Measurements from ENCODE around the gene NRG2.

The NRG2 gene

GRCh38 chr5:140042643-140043507, at the start of gene NRG2:
TSS of gene NRG2 (minus strand) at chr5:140043299.
- no peaks in the 10 kb centered on the region for H3K36me3 ChIP-seq (ENCODE audit: control insufficient read depth in 5 of 5, insufficient read depth in 5 of 5, low read length in 5 of 5)
- H3K9ac ChIP-seq (ENCODE audit: low read length in 5 of 5) = peak within 1 kb of the TSS in 3 of 5 donors; percentile 53 to 72 (median 63)
- peak within 1 kb of the TSS; percentile 68 to 77 (median 72) for H3K4me3 ChIP-seq (ENCODE audit: low read depth in 1 of 5, low read length in 5 of 5)
- no peaks in the 10 kb centered on the region for H3K27me3 ChIP-seq (ENCODE audit: control insufficient read depth in 5 of 5, insufficient read depth in 4 of 5, low read length in 5 of 5)
- peak within 1 kb of the TSS; percentile 41 for H3K27ac ChIP-seq (ENCODE audit: low read depth, low read length)
- H3K9me3 ChIP-seq (ENCODE audit: control insufficient read depth in 5 of 5, low read length in 5 of 5) = no peaks in the 10 kb centered on the region
- H3K4me1 ChIP-seq (ENCODE audit: control insufficient read depth in 5 of 5, insufficient read depth in 5 of 5, low read length in 5 of 5) = peaks cover 0 to 56% (median 53%) of the 10 kb centered on the region in 5 donors

GRCh38 chr5:140090251-140090650, 47.2 kb upstream of the NRG2 start:
- Histone ChIP-seq H3K9ac (ENCODE audit: low read length in 5 of 5) (no peak overlapping the region), H3K9me3 (ENCODE audit: control insufficient read depth in 5 of 5, low read length in 5 of 5) (peaks cover 4 to 19% (median 14%) of the 10 kb centered on the region in 5 donors), H3K4me1 (ENCODE audit: control insufficient read depth in 5 of 5, insufficient read depth in 5 of 5, low read length in 5 of 5) (no peaks in the 10 kb centered on the region), H3K36me3 (ENCODE audit: control insufficient read depth in 5 of 5, insufficient read depth in 5 of 5, low read length in 5 of 5) (no peaks in the 10 kb centered on the region), H3K27me3 (ENCODE audit: control insufficient read depth in 5 of 5, insufficient read depth in 4 of 5, low read length in 5 of 5) (peaks cover 0 to 4% (median 0%) of the 10 kb centered on the region in 5 donors), H3K27ac (ENCODE audit: low read depth, low read length) (no peak overlapping the region), H3K4me3 (ENCODE audit: low read depth in 1 of 5, low read length in 5 of 5) (no peak overlapping the region)

- Histone ChIP-seq H3K9me3 (ENCODE audit: control insufficient read depth in 5 of 5, low read length in 5 of 5) (peaks cover 0 to 3% (median 0%) of the 10 kb centered on the region in 5 donors), H3K27me3 (ENCODE audit: control insufficient read depth in 5 of 5, insufficient read depth in 4 of 5, low read length in 5 of 5) (no peaks in the 10 kb centered on the region), H3K4me1 (ENCODE audit: control insufficient read depth in 5 of 5, insufficient read depth in 5 of 5, low read length in 5 of 5) (no peaks in the 10 kb centered on the region), H3K27ac (ENCODE audit: low read depth, low read length) (no peak overlapping the region), H3K4me3 (ENCODE audit: low read depth in 1 of 5, low read length in 5 of 5) (no peak overlapping the region), H3K9ac (ENCODE audit: low read length in 5 of 5) (no peak overlapping the region), H3K36me3 (ENCODE audit: control insufficient read depth in 5 of 5, insufficient read depth in 5 of 5, low read length in 5 of 5) (no peaks in the 10 kb centered on the region)
These were observed 41.4 kb upstream of the NRG2 start for GRCh38 chr5:140084541-140084940.

- Histone ChIP-seq H3K4me1 (ENCODE audit: control insufficient read depth in 5 of 5, insufficient read depth in 5 of 5, low read length in 5 of 5) (no peaks in the 10 kb centered on the region), H3K27ac (ENCODE audit: low read depth, low read length) (no peak overlapping the region)
These were observed 40.6 kb upstream of the NRG2 start for GRCh38 chr5:140083650-140084049.

GRCh38 chr5:140083120-140083519, 40.0 kb upstream of the NRG2 start:
- H3K36me3 ChIP-seq (ENCODE audit: control insufficient read depth in 5 of 5, insufficient read depth in 5 of 5, low read length in 5 of 5) = no peaks in the 10 kb centered on the region
- no peaks in the 10 kb centered on the region for H3K9me3 ChIP-seq (ENCODE audit: control insufficient read depth in 5 of 5, low read length in 5 of 5)

More at GRCh38 chr5:140083650-140084049, 40.6 kb upstream of the NRG2 start:
- H3K36me3 ChIP-seq (ENCODE audit: control insufficient read depth in 5 of 5, insufficient read depth in 5 of 5, low read length in 5 of 5) = no peaks in the 10 kb centered on the region
- no peaks in the 10 kb centered on the region for H3K9me3 ChIP-seq (ENCODE audit: control insufficient read depth in 5 of 5, low read length in 5 of 5)
- no peak overlapping the region for H3K4me3 ChIP-seq (ENCODE audit: low read depth in 1 of 5, low read length in 5 of 5)
- H3K27me3 ChIP-seq (ENCODE audit: control insufficient read depth in 5 of 5, insufficient read depth in 4 of 5, low read length in 5 of 5) = no peaks in the 10 kb centered on the region
- no peak overlapping the region for H3K9ac ChIP-seq (ENCODE audit: low read length in 5 of 5)

GRCh38 chr5:140076788-140077187, 33.7 kb upstream of the NRG2 start:
- Histone ChIP-seq H3K4me1 (ENCODE audit: control insufficient read depth in 5 of 5, insufficient read depth in 5 of 5, low read length in 5 of 5) (peaks cover 0 to 3% (median 0%) of the 10 kb centered on the region in 5 donors), H3K36me3 (ENCODE audit: control insufficient read depth in 5 of 5, insufficient read depth in 5 of 5, low read length in 5 of 5) (no peaks in the 10 kb centered on the region), H3K4me3 (ENCODE audit: low read depth in 1 of 5, low read length in 5 of 5) (no peak overlapping the region), H3K9ac (ENCODE audit: low read length in 5 of 5) (no peak overlapping the region), H3K27me3 (ENCODE audit: control insufficient read depth in 5 of 5, insufficient read depth in 4 of 5, low read length in 5 of 5) (no peaks in the 10 kb centered on the region), H3K27ac (ENCODE audit: low read depth, low read length) (no peak overlapping the region), H3K9me3 (ENCODE audit: control insufficient read depth in 5 of 5, low read length in 5 of 5) (no peaks in the 10 kb centered on the region)

More at GRCh38 chr5:140083120-140083519, 40.0 kb upstream of the NRG2 start:
- H3K4me3 ChIP-seq (ENCODE audit: low read depth in 1 of 5, low read length in 5 of 5) = no peak overlapping the region
- no peaks in the 10 kb centered on the region for H3K27me3 ChIP-seq (ENCODE audit: control insufficient read depth in 5 of 5, insufficient read depth in 4 of 5, low read length in 5 of 5)
- H3K27ac ChIP-seq (ENCODE audit: low read depth, low read length) = no peak overlapping the region
- no peaks in the 10 kb centered on the region for H3K4me1 ChIP-seq (ENCODE audit: control insufficient read depth in 5 of 5, insufficient read depth in 5 of 5, low read length in 5 of 5)
- H3K9ac ChIP-seq (ENCODE audit: low read length in 5 of 5) = no peak overlapping the region

- no peak overlapping the region for H3K4me3 ChIP-seq (ENCODE audit: low read depth in 1 of 5, low read length in 5 of 5)
- no peak overlapping the region for H3K27ac ChIP-seq (ENCODE audit: low read depth, low read length)
- no peaks in the 10 kb centered on the region for H3K9me3 ChIP-seq (ENCODE audit: control insufficient read depth in 5 of 5, low read length in 5 of 5)
- H3K27me3 ChIP-seq (ENCODE audit: control insufficient read depth in 5 of 5, insufficient read depth in 4 of 5, low read length in 5 of 5) = no peaks in the 10 kb centered on the region
- peaks cover 0 to 3% (median 0%) of the 10 kb centered on the region in 5 donors for H3K4me1 ChIP-seq (ENCODE audit: control insufficient read depth in 5 of 5, insufficient read depth in 5 of 5, low read length in 5 of 5)
- H3K9ac ChIP-seq (ENCODE audit: low read length in 5 of 5) = no peak overlapping the region
- no peaks in the 10 kb centered on the region for H3K36me3 ChIP-seq (ENCODE audit: control insufficient read depth in 5 of 5, insufficient read depth in 5 of 5, low read length in 5 of 5)
These were observed 33.0 kb upstream of the NRG2 start for GRCh38 chr5:140076142-140076541.

GRCh38 chr5:140075371-140075770, 32.3 kb upstream of the NRG2 start:
- H3K27me3 ChIP-seq (ENCODE audit: control insufficient read depth in 5 of 5, insufficient read depth in 4 of 5, low read length in 5 of 5) = no peaks in the 10 kb centered on the region

GRCh38 chr5:140073296-140073695, 30.2 kb upstream of the NRG2 start:
- H3K9ac ChIP-seq (ENCODE audit: low read length in 5 of 5) = no peak overlapping the region
- H3K27ac ChIP-seq (ENCODE audit: low read depth, low read length) = no peak overlapping the region
- no peaks in the 10 kb centered on the region for H3K36me3 ChIP-seq (ENCODE audit: control insufficient read depth in 5 of 5, insufficient read depth in 5 of 5, low read length in 5 of 5)
- H3K27me3 ChIP-seq (ENCODE audit: control insufficient read depth in 5 of 5, insufficient read depth in 4 of 5, low read length in 5 of 5) = no peaks in the 10 kb centered on the region
- peaks cover 0 to 3% (median 0%) of the 10 kb centered on the region in 5 donors for H3K4me1 ChIP-seq (ENCODE audit: control insufficient read depth in 5 of 5, insufficient read depth in 5 of 5, low read length in 5 of 5)
- no peak overlapping the region for H3K4me3 ChIP-seq (ENCODE audit: low read depth in 1 of 5, low read length in 5 of 5)
- H3K9me3 ChIP-seq (ENCODE audit: control insufficient read depth in 5 of 5, low read length in 5 of 5) = no peaks in the 10 kb centered on the region

More at GRCh38 chr5:140075371-140075770, 32.3 kb upstream of the NRG2 start:
- H3K27ac ChIP-seq (ENCODE audit: low read depth, low read length) = no peak overlapping the region
- H3K4me1 ChIP-seq (ENCODE audit: control insufficient read depth in 5 of 5, insufficient read depth in 5 of 5, low read length in 5 of 5) = peaks cover 0 to 3% (median 0%) of the 10 kb centered on the region in 5 donors
- no peak overlapping the region for H3K9ac ChIP-seq (ENCODE audit: low read length in 5 of 5)
- H3K4me3 ChIP-seq (ENCODE audit: low read depth in 1 of 5, low read length in 5 of 5) = no peak overlapping the region
- no peaks in the 10 kb centered on the region for H3K9me3 ChIP-seq (ENCODE audit: control insufficient read depth in 5 of 5, low read length in 5 of 5)
- H3K36me3 ChIP-seq (ENCODE audit: control insufficient read depth in 5 of 5, insufficient read depth in 5 of 5, low read length in 5 of 5) = no peaks in the 10 kb centered on the region

GRCh38 chr5:140072812-140073211, 29.7 kb upstream of the NRG2 start:
- Histone ChIP-seq H3K9ac (ENCODE audit: low read length in 5 of 5) (no peak overlapping the region), H3K4me3 (ENCODE audit: low read depth in 1 of 5, low read length in 5 of 5) (no peak overlapping the region), H3K27me3 (ENCODE audit: control insufficient read depth in 5 of 5, insufficient read depth in 4 of 5, low read length in 5 of 5) (no peaks in the 10 kb centered on the region), H3K4me1 (ENCODE audit: control insufficient read depth in 5 of 5, insufficient read depth in 5 of 5, low read length in 5 of 5) (peaks cover 0 to 3% (median 0%) of the 10 kb centered on the region in 5 donors), H3K27ac (ENCODE audit: low read depth, low read length) (no peak overlapping the region), H3K9me3 (ENCODE audit: control insufficient read depth in 5 of 5, low read length in 5 of 5) (no peaks in the 10 kb centered on the region), H3K36me3 (ENCODE audit: control insufficient read depth in 5 of 5, insufficient read depth in 5 of 5, low read length in 5 of 5) (no peaks in the 10 kb centered on the region)
